OCI-LY1 (cell line): ENCODE measurements around the gene MARS1.

ENCODE experiments used
- CTCF ChIP-seq: fragments of 200-600 bp; sonication (generic), shearing (Covaris generic); IDR thresholded peaks from 2 replicates; pipeline ENCODE4 v1.5.1; 2017; ENCODE audit warnings: mild to moderate bottlenecking, antibody characterized with exemption, low read length, moderate library complexity, mixed read lengths
- EZH2 ChIP-seq: fragments of 200-600 bp; sonication (generic), shearing (Covaris generic); IDR thresholded peaks from 2 replicates; pipeline ENCODE4 v1.8.0; 2017; ENCODE audit warnings: borderline replicate concordance, mixed run types, mild to moderate bottlenecking, antibody characterized with exemption, low read length, moderate library complexity, mixed read lengths

GRCh38 chr12:57461276-57461916, 26.5 kb upstream of the MARS1 start:
- TF ChIP-seq CTCF (no peak), EZH2 (no peak)
